ENCODE measurements around the gene SPZ1.

- TF ChIP-seq, protein P1, sequence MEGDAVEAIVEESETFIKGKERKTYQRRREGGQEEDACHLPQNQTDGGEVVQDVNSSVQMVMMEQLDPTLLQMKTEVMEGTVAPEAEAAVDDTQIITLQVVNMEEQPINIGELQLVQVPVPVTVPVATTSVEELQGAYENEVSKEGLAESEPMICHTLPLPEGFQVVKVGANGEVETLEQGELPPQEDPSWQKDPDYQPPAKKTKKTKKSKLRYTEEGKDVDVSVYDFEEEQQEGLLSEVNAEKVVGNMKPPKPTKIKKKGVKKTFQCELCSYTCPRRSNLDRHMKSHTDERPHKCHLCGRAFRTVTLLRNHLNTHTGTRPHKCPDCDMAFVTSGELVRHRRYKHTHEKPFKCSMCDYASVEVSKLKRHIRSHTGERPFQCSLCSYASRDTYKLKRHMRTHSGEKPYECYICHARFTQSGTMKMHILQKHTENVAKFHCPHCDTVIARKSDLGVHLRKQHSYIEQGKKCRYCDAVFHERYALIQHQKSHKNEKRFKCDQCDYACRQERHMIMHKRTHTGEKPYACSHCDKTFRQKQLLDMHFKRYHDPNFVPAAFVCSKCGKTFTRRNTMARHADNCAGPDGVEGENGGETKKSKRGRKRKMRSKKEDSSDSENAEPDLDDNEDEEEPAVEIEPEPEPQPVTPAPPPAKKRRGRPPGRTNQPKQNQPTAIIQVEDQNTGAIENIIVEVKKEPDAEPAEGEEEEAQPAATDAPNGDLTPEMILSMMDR (IDR thresholded peaks at IDR 0.05): peak; percentile 44; the same call in 1 of the 3 replicates
- TF ChIP-seq POLR2A (IDR thresholded peaks at IDR 0.05; ENCODE audit: low read length): no peak
- TF ChIP-seq EP300 (IDR thresholded peaks at IDR 0.05): no peak
- TF ChIP-seq ZC3H11A (IDR thresholded peaks at IDR 0.05): no peak
- no peak for TF ChIP-seq EHMT2 (IDR thresholded peaks at IDR 0.05; ENCODE audit: low read depth)
- TF ChIP-seq JUNB (IDR thresholded peaks at IDR 0.05): no peak
- TF ChIP-seq RCOR1 (IDR thresholded peaks at IDR 0.05; ENCODE audit: low read depth, low read length): no peak
Observed at GRCh38 chr5:80346055-80346454, 26.3 kb downstream of the SPZ1 start.

Data from A549 (cell line).